OCI-LY1 (cell line): ENCODE results near the gene TNRC6C.

ENCODE experiments used
- H2AFZ ChIP-seq: fragments of 200-600 bp; sonication (generic), shearing (Covaris generic); 2 replicates; pipeline ENCODE4 v1.6.0; 2014; ENCODE audit warnings: antibody characterized with exemption, mild to moderate bottlenecking, low read length
- H3F3A ChIP-seq: fragments of 200-600 bp; sonication (generic), shearing (Covaris generic); 2 replicates; pipeline ENCODE4 v1.6.0; 2014; ENCODE audit warnings: mild to moderate bottlenecking, antibody characterized with exemption, low read length, moderate library complexity; ENCODE audit not compliant: insufficient read depth
- H3K27ac ChIP-seq: fragments of 200-600 bp; sonication (generic); 2 replicates; pipeline ENCODE4 v1.5.1; 2014; ENCODE audit warnings: low read length, mixed run types, mild to moderate bottlenecking, low read depth; ENCODE audit not compliant: poor library complexity, severe bottlenecking
- H3K27me3 ChIP-seq: fragments of 200-600 bp; sonication (generic); 2 replicates; pipeline ENCODE4 v1.6.0; 2014; ENCODE audit warnings: antibody characterized with exemption, mild to moderate bottlenecking, low read length, moderate library complexity; ENCODE audit not compliant: insufficient read depth
- H3K36me3 ChIP-seq: fragments of 200-600 bp; sonication (generic); 2 replicates; pipeline ENCODE4 v1.6.1; 2014; ENCODE audit warnings: mild to moderate bottlenecking, antibody characterized with exemption, low read length, moderate library complexity, mixed read lengths; ENCODE audit not compliant: insufficient read depth
- H3K4me1 ChIP-seq: fragments of 200-600 bp; sonication (generic); 2 replicates; pipeline ENCODE4 v1.5.1; 2014; ENCODE audit warnings: mild to moderate bottlenecking, low read length, moderate library complexity; ENCODE audit not compliant: insufficient read depth, severe bottlenecking
- H3K4me2 ChIP-seq: fragments of 200-600 bp; sonication (generic), shearing (Covaris generic); 2 replicates; pipeline ENCODE4 v1.6.1; 2014; ENCODE audit warnings: low read length
- H3K4me3 ChIP-seq: fragments of 200-600 bp; sonication (generic); 2 replicates; pipeline ENCODE4 v1.5.1; 2014; ENCODE audit warnings: low read length, low read depth, mild to moderate bottlenecking, mixed read lengths; ENCODE audit not compliant: poor library complexity, severe bottlenecking
- H3K79me2 ChIP-seq: fragments of 200-600 bp; shearing (Covaris generic); 2 replicates; pipeline ENCODE4 v1.6.1; 2016; ENCODE audit warnings: mixed run types, low read length, mixed read lengths; ENCODE audit not compliant: insufficient read depth
- H3K9ac ChIP-seq: fragments of 200-600 bp; sonication (generic), shearing (Covaris generic); 2 replicates; pipeline ENCODE4 v1.6.1; 2014; ENCODE audit warnings: mild to moderate bottlenecking, low read length, mixed read lengths
- H3K9me2 ChIP-seq: fragments of 200-600 bp; sonication (generic), shearing (Covaris generic); 2 replicates; pipeline ENCODE4 v1.6.1; 2014; ENCODE audit warnings: low read depth, mild to moderate bottlenecking, low read length, mixed read lengths
- H3K9me3 ChIP-seq: fragments of 200-600 bp; shearing (Covaris generic); 2 replicates; pipeline ENCODE4 v1.6.1; 2014; ENCODE audit warnings: low read length, mixed read lengths
- H4K20me1 ChIP-seq: fragments of 200-600 bp; sonication (generic), shearing (Covaris generic); 2 replicates; pipeline ENCODE4 v1.6.0; 2016; ENCODE audit warnings: mild to moderate bottlenecking, low read length; ENCODE audit not compliant: insufficient read depth
- CTCF ChIP-seq: fragments of 200-600 bp; sonication (generic), shearing (Covaris generic); IDR thresholded peaks from 2 replicates; pipeline ENCODE4 v1.5.1; 2017; ENCODE audit warnings: mild to moderate bottlenecking, antibody characterized with exemption, low read length, moderate library complexity, mixed read lengths
- EZH2 ChIP-seq: fragments of 200-600 bp; sonication (generic), shearing (Covaris generic); IDR thresholded peaks from 2 replicates; pipeline ENCODE4 v1.8.0; 2017; ENCODE audit warnings: borderline replicate concordance, mixed run types, mild to moderate bottlenecking, antibody characterized with exemption, low read length, moderate library complexity, mixed read lengths

The TNRC6C gene

DNA sequence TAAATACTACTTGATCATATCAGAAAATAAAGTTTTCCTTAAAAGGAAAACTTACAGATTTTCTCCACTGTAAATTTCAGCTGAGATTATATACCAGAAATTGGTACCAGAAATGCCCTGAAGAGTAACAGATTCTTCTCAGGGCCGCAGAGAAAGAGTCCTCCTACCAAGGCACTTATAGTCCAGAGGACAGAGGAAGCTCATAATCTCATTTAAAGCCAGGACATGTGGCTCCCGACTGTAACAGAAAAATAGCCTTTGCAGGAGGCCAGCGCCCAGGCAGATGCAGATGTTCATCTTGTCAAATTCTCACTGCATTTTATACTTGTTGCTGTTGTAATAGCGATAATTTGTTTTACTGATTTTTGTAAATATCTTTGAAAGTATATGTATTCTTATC, 43.7 kb downstream of the TNRC6C start:
- Histone ChIP-seq H3K4me2 (no peak overlapping the region), H3F3A (no peaks in the 10 kb centered on the region), H3K9me3 (no peaks in the 10 kb centered on the region), H3K4me1 (no peaks in the 10 kb centered on the region), H3K36me3 (no peaks in the 10 kb centered on the region), H3K27me3 (no peaks in the 10 kb centered on the region), H3K4me3 (no peak overlapping the region), H3K9me2 (no peaks in the 10 kb centered on the region), H4K20me1 (no peaks in the 10 kb centered on the region), H2AFZ (no peak overlapping the region), H3K27ac (no peak overlapping the region), H3K9ac (no peak overlapping the region), H3K79me2 (no peaks in the 10 kb centered on the region)
- TF ChIP-seq EZH2 (no peak), CTCF (no peak)

DNA sequence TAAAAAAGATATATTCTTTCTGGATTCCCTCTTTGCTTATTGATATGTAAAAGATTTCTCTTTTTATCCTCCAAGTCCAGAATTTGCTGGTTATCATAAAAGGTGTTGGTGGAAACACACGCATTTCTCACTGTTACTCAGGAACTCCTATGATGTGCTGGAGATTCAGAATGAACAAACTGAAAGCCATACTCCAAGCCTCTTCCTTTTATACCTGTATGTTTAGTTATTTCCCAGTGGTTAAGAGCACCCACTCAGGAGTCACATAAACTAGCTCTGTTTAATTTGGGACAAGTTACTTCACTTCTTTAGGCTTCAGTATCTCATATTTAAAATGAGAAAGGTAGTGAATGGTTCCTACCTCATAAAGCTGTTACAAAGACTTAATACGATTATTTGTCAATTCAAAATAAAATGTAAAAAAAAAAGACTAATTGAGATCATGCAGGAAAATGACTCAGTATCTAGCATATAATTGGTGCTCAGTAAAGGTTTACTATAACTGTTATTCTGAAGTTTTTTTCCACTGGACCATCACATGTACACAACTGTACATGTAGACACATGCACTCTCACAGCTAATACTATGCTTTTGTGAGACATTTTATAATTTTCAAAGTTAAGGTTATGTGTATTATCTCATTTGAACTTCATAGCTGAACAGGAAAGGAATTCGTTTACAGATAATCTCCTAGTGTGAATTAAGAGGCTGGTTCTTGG, 47.1 kb downstream of the TNRC6C start:
- Histone ChIP-seq H3K27me3 (no peaks in the 10 kb centered on the region), H3K79me2 (no peaks in the 10 kb centered on the region), H3K4me1 (no peaks in the 10 kb centered on the region), H3K9ac (no peak overlapping the region), H3K4me2 (no peak overlapping the region), H3K4me3 (no peak overlapping the region), H3K9me2 (no peaks in the 10 kb centered on the region), H4K20me1 (no peaks in the 10 kb centered on the region), H3F3A (no peaks in the 10 kb centered on the region), H3K27ac (no peak overlapping the region), H3K36me3 (no peaks in the 10 kb centered on the region), H3K9me3 (no peaks in the 10 kb centered on the region), H2AFZ (no peak overlapping the region)
- no peak for TF ChIP-seq EZH2
- TF ChIP-seq CTCF: no peak

DNA sequence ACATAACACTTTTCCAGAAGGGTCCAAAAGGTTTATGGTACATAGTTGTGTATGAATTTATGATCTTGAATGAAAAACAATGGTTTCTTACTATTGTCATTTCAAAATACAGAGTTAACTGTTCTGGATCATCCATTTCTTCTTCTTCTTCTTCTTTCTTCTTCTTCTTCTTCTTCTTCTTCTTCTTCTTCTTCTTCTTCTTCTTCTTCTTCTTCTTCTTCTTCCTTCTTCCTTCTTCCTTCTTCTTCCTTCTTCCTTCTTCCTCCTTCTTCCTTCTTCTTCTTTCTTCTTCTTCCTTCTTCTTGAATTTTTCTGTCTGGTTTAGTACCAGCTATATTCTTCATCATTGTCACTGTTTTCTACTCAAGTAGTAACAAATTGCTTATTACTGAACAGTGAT, 47.8 kb downstream of the TNRC6C start:
- Histone ChIP-seq H3K27ac (no peak overlapping the region), H3K9me2 (no peaks in the 10 kb centered on the region), H2AFZ (no peak overlapping the region), H4K20me1 (no peaks in the 10 kb centered on the region), H3K4me1 (no peaks in the 10 kb centered on the region), H3K9me3 (no peaks in the 10 kb centered on the region), H3F3A (no peaks in the 10 kb centered on the region), H3K79me2 (no peaks in the 10 kb centered on the region), H3K4me2 (no peak overlapping the region), H3K36me3 (no peaks in the 10 kb centered on the region), H3K9ac (no peak overlapping the region), H3K27me3 (no peaks in the 10 kb centered on the region), H3K4me3 (no peak overlapping the region)
- TF ChIP-seq CTCF (no peak), EZH2 (no peak)
